Progenitor cell of endocrine pancreas (in vitro differentiated cells): ENCODE measurements around the gene LGI4. TPM values are rescaled to one million over a fixed set of nuclear protein-coding genes. Genes with fewer than 3 reads are reported as not detected.

Experiments used
- DNase-seq: peaks from one replicate; pipeline ENCODE4 v3.0.0; 2021; ENCODE audit warnings: low spot score; ENCODE audit not compliant: unreplicated experiment
- H3K27ac Mint-ChIP-seq: 2 replicates; pipeline ENCODE4 v1.8.0; 2021; ENCODE audit warnings: mild to moderate bottlenecking, moderate library complexity, mixed read lengths
- H3K27me3 Mint-ChIP-seq: 2 replicates; pipeline ENCODE4 v1.8.0; 2021; ENCODE audit warnings: mixed read lengths
- H3K36me3 Mint-ChIP-seq: 2 replicates; pipeline ENCODE4 v1.8.0; 2022; ENCODE audit warnings: mixed read lengths; ENCODE audit not compliant: insufficient read depth
- H3K4me1 Mint-ChIP-seq: 2 replicates; pipeline ENCODE4 v1.8.0; 2021; ENCODE audit warnings: low read depth, mixed read lengths
- H3K4me3 Mint-ChIP-seq: 2 replicates; pipeline ENCODE4 v1.8.0; 2021; ENCODE audit warnings: low read depth, mild to moderate bottlenecking, moderate library complexity, mixed read lengths
- H3K9me3 Mint-ChIP-seq: 2 replicates; pipeline ENCODE4 v1.8.0; 2021; ENCODE audit warnings: low read depth, mixed read lengths
- CTCF ChIP-seq: fragments of 200-600 bp; sonication (generic); IDR thresholded peaks from one replicate; pipeline ENCODE4 v1.5.0; 2021; ENCODE audit warnings: antibody characterized with exemption, mild to moderate bottlenecking; ENCODE audit not compliant: unreplicated experiment
- total RNA-seq: library from RNA; stranded (reverse); gene quantifications from 2 replicates; pipeline ENCODE4 v1.2.1, GENCODE V29; 2021

Gene LGI4
- total RNA-seq, 1 donor from 2014 or later, result not detected

- Mint-ChIP-seq H3K4me1 (peaks cover 19% of the 10 kb centered on the region), H3K36me3 (no peaks in the 10 kb centered on the region), H3K27ac (no peak overlapping the region), H3K9me3 (peaks cover 4% of the 10 kb centered on the region), H3K4me3 (no peak overlapping the region), H3K27me3 (peaks cover 6% of the 10 kb centered on the region)
- TF ChIP-seq CTCF, result no peak
- DNase-seq, result no peak
These were observed 23.9 kb downstream of the LGI4 start for GRCh38 chr19:35110974-35111373.

- Mint-ChIP-seq H3K4me1 (peaks cover 8% of the 10 kb centered on the region), H3K36me3 (no peaks in the 10 kb centered on the region), H3K27ac (no peak overlapping the region), H3K4me3 (no peak overlapping the region), H3K9me3 (peaks cover 4% of the 10 kb centered on the region), H3K27me3 (peaks cover 2% of the 10 kb centered on the region)
- no peak for DNase-seq
- TF ChIP-seq CTCF, result no peak
These were observed 25.3 kb downstream of the LGI4 start for GRCh38 chr19:35109395-35110112.

DNA sequence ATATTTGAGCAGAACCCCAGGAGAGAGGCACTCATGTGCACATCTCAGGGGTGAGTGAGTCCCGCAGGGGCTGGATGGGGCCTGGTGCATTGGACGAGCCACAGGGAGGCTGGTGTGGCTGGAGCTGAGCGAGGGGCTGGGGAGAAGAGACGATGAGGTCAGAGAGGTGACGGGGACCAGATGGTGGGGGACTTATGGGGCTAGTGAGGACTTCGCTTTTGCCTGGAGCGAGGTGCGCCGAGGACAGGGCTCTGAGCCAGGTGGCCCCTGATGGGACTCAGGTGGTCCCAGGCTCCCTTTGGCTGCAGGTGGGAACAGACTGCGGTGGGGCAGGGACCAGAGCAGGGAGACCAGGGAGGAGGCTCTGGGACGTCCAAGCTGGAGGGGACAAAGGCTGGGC is 26.1 kb downstream of the LGI4 start:
- Mint-ChIP-seq H3K36me3 (no peaks in the 10 kb centered on the region), H3K27ac (no peak overlapping the region), H3K4me1 (peaks cover 6% of the 10 kb centered on the region), H3K9me3 (peaks cover 4% of the 10 kb centered on the region), H3K4me3 (no peak overlapping the region), H3K27me3 (peaks cover 2% of the 10 kb centered on the region)
- no peak for TF ChIP-seq CTCF
- DNase-seq, result no peak

DNA sequence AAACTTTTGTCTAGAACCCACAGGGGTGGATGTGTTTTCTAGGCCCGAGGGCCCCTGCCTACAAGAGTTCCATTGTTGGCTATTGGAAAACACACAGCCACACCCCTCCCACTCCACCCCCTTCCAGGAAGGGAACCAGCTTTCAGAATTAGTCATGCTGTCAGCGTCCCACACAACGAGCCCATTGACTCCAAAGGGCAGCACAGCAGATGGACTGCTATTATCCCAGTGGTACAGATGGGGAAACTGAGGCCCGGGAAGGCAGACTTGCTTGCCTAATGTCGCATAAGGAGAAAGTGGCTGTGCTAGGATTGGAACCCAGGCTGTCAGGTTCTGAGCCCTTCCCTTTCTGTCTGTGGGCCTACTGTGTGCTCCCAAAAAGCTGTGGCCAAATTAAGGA is 27.3 kb downstream of the LGI4 start:
- Mint-ChIP-seq H3K4me3 (no peak overlapping the region), H3K4me1 (peaks cover 6% of the 10 kb centered on the region), H3K27me3 (peaks cover 2% of the 10 kb centered on the region), H3K36me3 (no peaks in the 10 kb centered on the region), H3K9me3 (peaks cover 4% of the 10 kb centered on the region), H3K27ac (peak overlapping the region; percentile 67)
- no peak for DNase-seq
- no peak for TF ChIP-seq CTCF

DNA sequence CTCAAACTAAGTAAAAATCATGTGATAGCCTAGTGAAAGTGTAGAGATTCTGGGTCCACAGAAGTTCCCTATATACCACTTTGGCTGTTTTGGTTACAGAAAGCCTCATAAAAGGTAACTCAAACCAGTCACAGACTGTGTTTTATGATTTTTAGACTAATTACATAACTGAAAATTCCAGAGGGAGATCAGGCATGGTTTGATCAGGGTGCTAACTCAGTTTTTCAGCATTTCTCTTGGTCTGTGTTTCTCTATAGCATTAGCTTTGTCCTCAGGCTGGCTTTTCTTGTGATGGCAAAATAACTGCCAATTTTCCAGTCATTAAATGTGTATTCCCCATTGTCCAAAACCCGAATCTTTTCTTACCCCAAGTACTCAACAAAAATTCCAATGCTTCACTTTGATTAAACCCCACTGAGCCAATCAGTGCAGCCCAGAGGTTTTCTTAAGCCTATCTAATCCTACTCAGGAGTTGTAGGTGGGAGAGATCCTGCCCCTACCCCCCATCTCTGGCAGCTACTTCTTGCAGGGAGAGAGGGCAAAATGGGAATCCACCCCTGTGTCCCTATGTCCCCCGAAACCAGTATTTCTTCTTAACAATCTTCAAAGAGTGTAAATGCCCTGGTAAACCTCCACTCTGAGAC is 27.8 kb downstream of the LGI4 start:
- Mint-ChIP-seq H3K36me3 (no peaks in the 10 kb centered on the region), H3K4me1 (peaks cover 6% of the 10 kb centered on the region), H3K27ac (peak overlapping the region; percentile 67), H3K9me3 (peaks cover 4% of the 10 kb centered on the region), H3K4me3 (no peak overlapping the region), H3K27me3 (peaks cover 2% of the 10 kb centered on the region)
- TF ChIP-seq CTCF, result no peak
- no peak for DNase-seq
